GM19238 (cell line): Measurements from ENCODE around the gene TP53TG3F.
"Not testable (repeated sequence)": the region's sequence is repeated elsewhere in the genome, so short reads cannot be mapped to it uniquely, and the experiment has no call there.

Experiments used
- DNase-seq: peaks from one replicate; pipeline ENCODE4 v3.0.0; 2011; ENCODE audit warnings: low spot score; ENCODE audit not compliant: insufficient read length

Gene TP53TG3F

DNA sequence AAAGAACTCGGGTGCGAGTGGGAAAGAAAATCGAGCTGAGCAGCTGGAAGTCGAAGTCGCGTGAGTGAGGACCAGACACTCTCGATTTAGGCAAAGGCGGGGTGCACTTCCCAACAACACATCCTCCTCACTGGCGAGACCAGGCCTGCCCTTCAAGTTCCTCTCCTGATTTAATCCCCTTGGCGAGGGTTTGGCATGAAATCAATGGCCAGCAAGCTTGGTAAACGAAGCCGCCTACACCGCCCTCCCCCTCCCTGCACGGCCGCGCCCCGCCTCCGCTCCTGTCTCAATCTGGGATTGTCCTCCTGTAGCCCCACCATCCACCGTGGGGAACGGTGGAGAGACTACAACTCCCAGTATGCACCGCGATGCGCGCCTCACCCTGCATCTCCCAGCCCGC lies at the start of gene TP53TG3F:
TSS of gene TP53TG3F (plus strand) at position 301 of the 400 bp plus-strand sequence. CDS start at position 369, 68 bp downstream.
- DNase-seq = not testable (repeated sequence)

GRCh38 chr16:33491611-33492010 lies 32.2 kb downstream of the TP53TG3F start:
- not testable (repeated sequence) for DNase-seq

DNA sequence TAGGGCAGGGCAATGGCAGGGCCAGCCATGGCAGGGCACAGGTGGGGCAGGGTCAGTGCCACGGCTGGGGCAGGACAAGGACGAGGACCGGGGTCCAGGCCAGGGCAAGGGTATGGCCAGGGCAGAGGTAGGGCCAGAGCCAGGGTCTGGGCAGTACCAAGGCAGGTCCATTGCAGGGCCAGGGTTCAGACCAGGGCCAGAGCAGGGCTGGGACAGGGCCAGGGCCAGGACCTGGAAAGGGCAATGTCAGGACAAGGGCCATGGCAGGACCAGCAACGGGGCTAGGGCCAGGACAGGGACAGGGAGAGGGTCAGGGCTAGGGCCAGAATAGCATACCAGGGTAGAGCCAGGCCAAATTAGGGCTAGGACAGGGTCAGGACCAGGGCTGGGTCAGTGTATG lies 47.8 kb downstream of the TP53TG3F start:
- DNase-seq = not testable (repeated sequence)

DNA sequence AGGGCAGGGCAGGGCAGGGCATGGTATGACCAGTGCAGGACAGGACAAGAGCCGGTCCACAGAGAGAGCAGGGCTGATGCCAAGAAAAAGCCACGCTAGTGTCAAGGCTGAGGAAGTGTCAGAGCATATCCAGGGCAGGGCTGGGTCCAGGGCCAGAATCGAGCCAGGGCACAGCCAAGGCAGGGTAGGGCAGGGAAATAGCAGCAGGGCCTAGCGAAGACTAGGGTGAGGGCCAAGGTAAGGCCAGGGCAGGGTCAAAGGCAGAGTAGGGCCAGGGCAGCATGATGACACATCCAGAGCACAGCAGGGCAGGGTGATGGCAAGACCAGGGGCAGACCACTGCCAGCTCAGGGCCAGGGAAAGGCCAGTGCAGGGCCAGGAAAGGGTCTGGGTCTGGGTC lies 49.7 kb downstream of the TP53TG3F start:
- DNase-seq = not testable (repeated sequence)

DNA sequence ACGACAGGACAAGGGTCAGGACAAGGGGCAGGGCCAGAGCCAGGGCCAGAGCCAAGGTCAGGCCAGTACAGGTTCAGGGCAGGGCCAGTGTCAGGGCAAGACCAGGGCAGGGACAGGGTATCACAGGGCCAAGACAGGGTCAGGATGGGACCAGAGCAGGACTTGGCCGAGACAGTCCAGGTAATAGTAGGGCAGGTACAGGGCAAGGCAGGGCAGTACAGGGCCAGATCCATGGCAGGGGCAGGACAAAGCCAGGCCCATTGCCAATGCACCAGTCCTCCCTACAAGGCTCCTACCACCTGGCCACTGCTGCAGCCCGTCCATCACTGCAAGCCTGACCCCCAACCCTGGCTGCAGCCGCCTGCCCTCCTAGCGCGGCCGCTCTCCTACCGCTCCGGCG lies 50.5 kb downstream of the TP53TG3F start:
- DNase-seq = not testable (repeated sequence)
